Tibial artery (tissue), 4 donors: ENCODE results near the gene WWTR1.

Experiments
- DNase-seq, 2 donors: peaks; one replicate each; pipeline ENCODE4 v3.0.0-alpha.2; 2019
- H3K27ac ChIP-seq, 2 donors: fragments of 200-600 bp; sonication (generic) in 1 of 2; 1 replicate in 1 of 2; 2 replicates in 1 of 2; pipeline ENCODE4 v1.5.1; 2018 to 2019; ENCODE audit warnings: mild to moderate bottlenecking in 1 of 2
- H3K27me3 ChIP-seq, 2 donors: fragments of 200-600 bp; sonication (generic) in 1 of 2; one replicate each; pipeline versions ENCODE4 v1.5.1 to v1.6.0; 2016 to 2019
- H3K36me3 ChIP-seq, 3 donors: fragments of 200-600 bp; sonication (generic) in 2 of 3; one replicate each; pipeline ENCODE4 v1.5.1; 2016 to 2019; ENCODE audit warnings: mild to moderate bottlenecking in 2 of 3
- H3K4me1 ChIP-seq, 4 donors: fragments of 200-600 bp; sonication (generic) in 2 of 4; 1 replicate in 3 of 4; 2 replicates in 1 of 4; pipeline ENCODE4 v1.5.1; 2016 to 2019
- H3K4me3 ChIP-seq, 2 donors: fragments of 200-600 bp; sonication (generic) in 1 of 2; 1 replicate in 1 of 2; 2 replicates in 1 of 2; pipeline ENCODE4 v1.5.1; 2018 to 2019; ENCODE audit warnings: mild to moderate bottlenecking in 2 of 2
- H3K9me3 ChIP-seq, 3 donors: fragments of 200-600 bp; sonication (generic) in 1 of 3; one replicate each; pipeline ENCODE4 v1.5.1; 2016 to 2019
- CTCF ChIP-seq, 2 experiments: fragments of 200-600 bp in 1 of 2; fragments of 450-650 bp in 1 of 2; IDR thresholded peaks; one replicate each; pipeline ENCODE4 v1.5.1; 2017 to 2019; ENCODE audit warnings: antibody characterized with exemption in 2 of 2, mild to moderate bottlenecking in 1 of 2, moderate library complexity in 1 of 2
- intact Hi-C: fragments of 100-400 bp; cut with DNase I; formaldehyde crosslinking; loops from one replicate; pipeline ENCODE4 v1.15.0; 2023; ENCODE audit warnings: low total_unique reads

WWTR1 gene

DNA sequence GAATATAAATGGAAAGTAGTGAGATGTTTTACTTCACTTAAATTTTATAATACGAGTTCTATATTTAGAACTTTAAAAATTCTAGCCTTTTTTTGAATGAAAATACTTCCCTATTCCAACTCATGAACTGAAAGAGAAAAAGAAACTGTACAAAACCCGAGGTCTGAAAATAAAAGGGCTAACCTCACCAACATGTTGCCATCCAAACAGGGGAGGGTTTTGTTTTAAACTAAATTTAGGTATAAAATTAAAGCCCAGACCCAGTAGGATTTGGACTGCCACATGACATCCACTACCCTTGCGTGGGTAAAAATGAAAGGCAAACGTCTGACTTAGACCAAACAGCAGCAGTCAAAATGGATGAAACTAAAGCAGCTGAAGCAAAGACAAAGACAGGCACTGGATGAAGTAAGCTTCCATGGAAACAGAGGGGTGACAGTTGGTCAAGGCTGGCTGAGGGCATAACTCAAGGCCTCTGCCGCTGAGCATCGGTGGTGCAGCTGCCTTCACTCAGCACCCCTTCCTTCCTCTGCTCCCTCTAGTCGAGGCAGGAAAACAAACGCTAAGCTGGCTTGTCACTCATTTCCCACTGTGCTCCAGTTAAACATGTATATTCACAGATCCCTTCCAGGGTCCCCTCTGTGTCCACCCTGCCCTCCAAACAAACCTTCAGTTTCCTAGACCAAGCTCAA is 125.2 kb downstream of the WWTR1 start:
- no peaks in the 10 kb centered on the region for H3K27me3 ChIP-seq
- no peaks in the 10 kb centered on the region for H3K36me3 ChIP-seq
- peak overlapping the region; percentile 64 to 66 for H3K27ac ChIP-seq
- H3K4me3 ChIP-seq = peak overlapping the region in 1 of 2 donors; percentile 25
- peaks cover 0 to 80% (median 64%) of the 10 kb centered on the region in 4 donors for H3K4me1 ChIP-seq
- no peak for TF ChIP-seq CTCF (IDR thresholded peaks at IDR 0.05)
- H3K9me3 ChIP-seq = no peaks in the 10 kb centered on the region
- no peak for DNase-seq
- intact Hi-C loops = no loop called here

- Histone ChIP-seq H3K4me3 (no peak overlapping the region), H3K9me3 (no peaks in the 10 kb centered on the region), H3K27me3 (no peaks in the 10 kb centered on the region), H3K4me1 (peaks cover 0 to 63% (median 38%) of the 10 kb centered on the region in 4 donors), H3K27ac (peak overlapping the region; percentile 15 to 29), H3K36me3 (peaks cover 15 to 22% (median 17%) of the 10 kb centered on the region in 3 donors)
- DNase-seq = no peak
- no peak for TF ChIP-seq CTCF (IDR thresholded peaks at IDR 0.05)
- intact Hi-C loops = loop anchor here (5.0 kb wide), 1 partner anchor 188 kb away; no protein-coding TSS in a partner anchor
Measured at GRCh38 chr3:149529099-149529498, 128.7 kb downstream of the WWTR1 start.

DNA sequence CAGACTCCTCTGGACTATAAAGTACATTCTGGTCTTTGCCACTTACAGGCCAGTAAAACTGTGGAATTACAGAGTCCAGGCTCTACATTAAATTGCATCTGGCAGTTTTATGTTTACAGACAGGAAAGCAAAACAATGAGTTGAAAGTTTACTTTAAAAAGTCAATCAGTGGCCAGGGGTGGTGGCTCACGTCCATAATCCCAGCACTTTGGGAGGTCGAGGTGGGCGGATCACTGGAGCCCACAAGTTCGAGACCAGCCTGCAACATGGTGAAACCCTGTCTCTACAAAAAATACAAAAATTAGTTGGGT is 129.5 kb downstream of the WWTR1 start:
- intact Hi-C loops = loop anchor here (5.0 kb wide), 1 partner anchor 189 kb away; no protein-coding TSS in a partner anchor
- DNase-seq = no peak
- peak overlapping the region; percentile 29 to 52 for H3K27ac ChIP-seq
- TF ChIP-seq CTCF (IDR thresholded peaks at IDR 0.05) = no peak
- H3K36me3 ChIP-seq = peaks cover 22 to 30% (median 25%) of the 10 kb centered on the region in 3 donors
- H3K4me1 ChIP-seq = peaks cover 0 to 55% (median 33%) of the 10 kb centered on the region in 4 donors
- no peaks in the 10 kb centered on the region for H3K27me3 ChIP-seq
- no peaks in the 10 kb centered on the region for H3K9me3 ChIP-seq
- H3K4me3 ChIP-seq = no peak overlapping the region

GRCh38 chr3:149527531-149528339 is 130.1 kb downstream of the WWTR1 start:
- H3K27ac ChIP-seq = peak overlapping the region; percentile 29 to 52
- intact Hi-C loops = loop anchor here (5.0 kb wide), 1 partner anchor 190 kb away; no protein-coding TSS in a partner anchor
- H3K36me3 ChIP-seq = peaks cover 24 to 32% (median 28%) of the 10 kb centered on the region in 3 donors
- TF ChIP-seq CTCF (IDR thresholded peaks at IDR 0.05) = peak in 1 of 2 experiments; percentile 30
- peaks cover 0 to 49% (median 28%) of the 10 kb centered on the region in 4 donors for H3K4me1 ChIP-seq
- no peaks in the 10 kb centered on the region for H3K27me3 ChIP-seq
- H3K9me3 ChIP-seq = no peaks in the 10 kb centered on the region
- no peak overlapping the region for H3K4me3 ChIP-seq
- DNase-seq = peak in 1 of 2 donors; percentile 37

DNA sequence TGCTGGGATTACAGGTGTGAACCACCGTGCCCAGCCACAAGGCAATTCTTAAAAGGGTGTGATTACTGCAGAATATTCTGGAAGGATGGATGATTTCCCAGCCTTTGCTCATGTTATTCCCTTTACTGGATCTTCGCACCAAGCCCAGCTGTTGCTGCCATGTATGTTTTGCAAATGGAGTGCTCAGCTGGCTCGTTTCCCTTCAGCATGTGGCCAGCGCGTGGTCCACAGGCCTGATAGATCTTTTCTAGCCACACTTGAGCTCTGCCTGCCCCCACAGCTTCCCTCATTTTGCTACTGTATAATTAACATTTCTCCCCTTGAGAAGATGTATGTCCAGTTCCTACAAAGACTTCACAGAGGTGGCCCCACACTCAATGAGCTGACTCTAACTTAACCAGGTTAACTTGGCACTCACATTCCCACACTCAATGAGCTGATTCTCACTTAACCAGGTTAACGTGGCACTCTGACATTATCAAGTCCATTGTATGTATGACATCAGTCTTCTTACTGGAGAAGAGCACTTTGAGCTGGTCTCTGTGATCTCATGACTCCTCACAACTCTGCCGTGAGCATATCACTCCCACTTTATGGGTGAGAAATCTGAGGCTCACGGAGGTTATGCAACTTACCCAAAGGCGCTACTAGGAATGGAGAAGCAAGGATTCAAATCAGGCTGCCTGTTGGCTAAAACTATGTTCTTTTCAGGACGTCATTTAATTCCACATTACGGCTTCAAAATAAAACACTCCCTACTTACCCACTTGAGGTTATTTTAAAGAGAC is 134.1 kb downstream of the WWTR1 start:
- no peak for TF ChIP-seq CTCF (IDR thresholded peaks at IDR 0.05)
- intact Hi-C loops = no loop called here
- no peaks in the 10 kb centered on the region for H3K27me3 ChIP-seq

More for the DNA sequence above, 134.1 kb downstream of the WWTR1 start:
- DNase-seq = no peak
- peaks cover 0 to 23% (median 9%) of the 10 kb centered on the region in 4 donors for H3K4me1 ChIP-seq
- no peaks in the 10 kb centered on the region for H3K9me3 ChIP-seq
- H3K36me3 ChIP-seq = peaks cover 33 to 51% (median 47%) of the 10 kb centered on the region in 3 donors
- no peak overlapping the region for H3K4me3 ChIP-seq
- no peak overlapping the region for H3K27ac ChIP-seq
